Measurements from ENCODE around the gene ANO2. TPM values are rescaled to one million over a fixed set of nuclear protein-coding genes. Genes with fewer than 3 reads are reported as not detected.

ANO2 gene
- total and polyA plus RNA-seq, 2 experiments from 2014 or later = 2.3 to 4.6 TPM

DNA sequence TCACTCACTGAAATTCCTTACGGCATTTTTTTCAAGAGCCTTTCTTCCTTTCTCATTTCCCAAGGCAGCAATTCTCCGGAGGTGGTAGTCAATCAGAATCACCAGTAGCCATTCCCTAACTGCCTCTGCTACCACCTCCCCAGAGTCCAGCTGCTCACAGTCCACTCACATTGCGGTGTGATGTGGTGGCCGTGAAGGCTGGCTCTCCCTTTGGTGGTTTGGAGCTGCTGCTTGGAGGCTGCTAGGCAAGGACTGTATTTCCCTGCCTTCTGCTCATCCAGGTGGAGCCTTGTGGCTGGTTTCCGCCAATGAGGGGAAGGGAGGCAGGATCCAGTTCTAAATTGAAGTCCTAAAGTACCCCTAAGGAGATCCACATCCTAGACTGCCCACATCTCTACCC, 222.0 kb downstream of the ANO2 start:
- ATAC-seq (peak; percentile 25; the same call in 1 of the 3 replicates), DNase-seq (ENCODE audit: low spot score) (no peak)
- no peaks in the 10 kb centered on the region for H3K27me3 ChIP-seq (ENCODE audit: insufficient read depth)
- no peaks in the 10 kb centered on the region for H3K79me2 ChIP-seq (replicated peaks; ENCODE audit: insufficient read depth)
- Mint-ChIP-seq H3K4me3 (no peak overlapping the region), H3K27me3 (ENCODE audit: insufficient read depth, low read depth, poor library complexity) (no peaks in the 10 kb centered on the region), H3K9me3 (no peaks in the 10 kb centered on the region), H3K36me3 (ENCODE audit: low read depth) (no peaks in the 10 kb centered on the region), H3K27ac (no peak overlapping the region), H3K4me1 (peaks cover 9% of the 10 kb centered on the region)
- no peak overlapping the region for H2AFZ ChIP-seq
- TF ChIP-seq NANOG (IDR thresholded peaks at IDR 0.05; ENCODE audit: borderline replicate concordance) (no peak), JUNB (IDR thresholded peaks at IDR 0.05; ENCODE audit: unreplicated experiment) (no peak), CREB1 (CRISPR knock-in tag; IDR thresholded peaks at IDR 0.05; ENCODE audit: low read depth) (no peak), ETS1 (IDR thresholded peaks at IDR 0.05) (no peak), EZH2 (IDR thresholded peaks at IDR 0.05; ENCODE audit: low read depth, unreplicated experiment) (no peak), ZNF114 (CRISPR knock-in tag; IDR thresholded peaks at IDR 0.05) (no peak), EZH2phosphoT487 (IDR thresholded peaks at IDR 0.05; ENCODE audit: unreplicated experiment) (no peak)
- TF ChIP-seq, protein P1, sequence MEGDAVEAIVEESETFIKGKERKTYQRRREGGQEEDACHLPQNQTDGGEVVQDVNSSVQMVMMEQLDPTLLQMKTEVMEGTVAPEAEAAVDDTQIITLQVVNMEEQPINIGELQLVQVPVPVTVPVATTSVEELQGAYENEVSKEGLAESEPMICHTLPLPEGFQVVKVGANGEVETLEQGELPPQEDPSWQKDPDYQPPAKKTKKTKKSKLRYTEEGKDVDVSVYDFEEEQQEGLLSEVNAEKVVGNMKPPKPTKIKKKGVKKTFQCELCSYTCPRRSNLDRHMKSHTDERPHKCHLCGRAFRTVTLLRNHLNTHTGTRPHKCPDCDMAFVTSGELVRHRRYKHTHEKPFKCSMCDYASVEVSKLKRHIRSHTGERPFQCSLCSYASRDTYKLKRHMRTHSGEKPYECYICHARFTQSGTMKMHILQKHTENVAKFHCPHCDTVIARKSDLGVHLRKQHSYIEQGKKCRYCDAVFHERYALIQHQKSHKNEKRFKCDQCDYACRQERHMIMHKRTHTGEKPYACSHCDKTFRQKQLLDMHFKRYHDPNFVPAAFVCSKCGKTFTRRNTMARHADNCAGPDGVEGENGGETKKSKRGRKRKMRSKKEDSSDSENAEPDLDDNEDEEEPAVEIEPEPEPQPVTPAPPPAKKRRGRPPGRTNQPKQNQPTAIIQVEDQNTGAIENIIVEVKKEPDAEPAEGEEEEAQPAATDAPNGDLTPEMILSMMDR (conservative IDR thresholded peaks at IDR 0.05; ENCODE audit: low read depth in 2 of 2) = no peak
- TF ChIP-seq, protein P2, sequence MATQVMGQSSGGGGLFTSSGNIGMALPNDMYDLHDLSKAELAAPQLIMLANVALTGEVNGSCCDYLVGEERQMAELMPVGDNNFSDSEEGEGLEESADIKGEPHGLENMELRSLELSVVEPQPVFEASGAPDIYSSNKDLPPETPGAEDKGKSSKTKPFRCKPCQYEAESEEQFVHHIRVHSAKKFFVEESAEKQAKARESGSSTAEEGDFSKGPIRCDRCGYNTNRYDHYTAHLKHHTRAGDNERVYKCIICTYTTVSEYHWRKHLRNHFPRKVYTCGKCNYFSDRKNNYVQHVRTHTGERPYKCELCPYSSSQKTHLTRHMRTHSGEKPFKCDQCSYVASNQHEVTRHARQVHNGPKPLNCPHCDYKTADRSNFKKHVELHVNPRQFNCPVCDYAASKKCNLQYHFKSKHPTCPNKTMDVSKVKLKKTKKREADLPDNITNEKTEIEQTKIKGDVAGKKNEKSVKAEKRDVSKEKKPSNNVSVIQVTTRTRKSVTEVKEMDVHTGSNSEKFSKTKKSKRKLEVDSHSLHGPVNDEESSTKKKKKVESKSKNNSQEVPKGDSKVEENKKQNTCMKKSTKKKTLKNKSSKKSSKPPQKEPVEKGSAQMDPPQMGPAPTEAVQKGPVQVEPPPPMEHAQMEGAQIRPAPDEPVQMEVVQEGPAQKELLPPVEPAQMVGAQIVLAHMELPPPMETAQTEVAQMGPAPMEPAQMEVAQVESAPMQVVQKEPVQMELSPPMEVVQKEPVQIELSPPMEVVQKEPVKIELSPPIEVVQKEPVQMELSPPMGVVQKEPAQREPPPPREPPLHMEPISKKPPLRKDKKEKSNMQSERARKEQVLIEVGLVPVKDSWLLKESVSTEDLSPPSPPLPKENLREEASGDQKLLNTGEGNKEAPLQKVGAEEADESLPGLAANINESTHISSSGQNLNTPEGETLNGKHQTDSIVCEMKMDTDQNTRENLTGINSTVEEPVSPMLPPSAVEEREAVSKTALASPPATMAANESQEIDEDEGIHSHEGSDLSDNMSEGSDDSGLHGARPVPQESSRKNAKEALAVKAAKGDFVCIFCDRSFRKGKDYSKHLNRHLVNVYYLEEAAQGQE (IDR thresholded peaks at IDR 0.05; ENCODE audit: unreplicated experiment) = no peak
- H3K27ac ChIP-seq (ENCODE audit: low read depth) = no peak overlapping the region
- no peak overlapping the region for H3K4me2 ChIP-seq
- no peaks in the 10 kb centered on the region for H3K9me2 ChIP-seq (ENCODE audit: insufficient read depth)
- H3K4me3 ChIP-seq = no peak overlapping the region
- H3F3A ChIP-seq (replicated peaks; ENCODE audit: low read depth) = no peaks in the 10 kb centered on the region
- H3K36me3 ChIP-seq (ENCODE audit: insufficient read depth) = no peaks in the 10 kb centered on the region
- H4K20me1 ChIP-seq (replicated peaks; ENCODE audit: insufficient read depth) = no peaks in the 10 kb centered on the region
- no peaks in the 10 kb centered on the region for H3K4me1 ChIP-seq (ENCODE audit: insufficient read depth)

Data from GM23338 (cell line).